ENCODE measurements around the gene CACNA1A.
"Not testable (repeated sequence)": the region's sequence is repeated elsewhere in the genome, so short reads cannot be mapped to it uniquely, and the experiment has no call there.

Gene CACNA1A

DNA sequence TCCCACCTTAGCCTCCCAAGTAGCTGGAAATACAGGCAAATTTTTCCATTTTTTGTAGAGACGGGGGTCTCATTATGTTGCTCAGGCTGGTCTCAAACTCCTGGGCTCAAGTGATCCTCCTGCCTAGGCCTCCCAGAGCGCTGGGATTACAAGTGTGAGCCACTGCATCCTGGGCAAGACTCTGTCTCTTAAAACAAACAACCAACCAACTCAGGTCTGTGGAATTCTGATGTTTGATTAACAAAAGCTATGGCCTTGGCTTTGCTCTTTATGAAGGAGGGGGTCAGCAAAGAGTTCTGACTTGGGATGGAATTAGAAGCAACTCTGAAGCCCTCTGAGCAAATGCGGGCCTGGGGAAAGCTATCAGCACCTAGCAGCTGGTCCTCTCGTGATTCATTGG lies 238.4 kb downstream of the CACNA1A start:
- no peak for DNase-seq

DNA sequence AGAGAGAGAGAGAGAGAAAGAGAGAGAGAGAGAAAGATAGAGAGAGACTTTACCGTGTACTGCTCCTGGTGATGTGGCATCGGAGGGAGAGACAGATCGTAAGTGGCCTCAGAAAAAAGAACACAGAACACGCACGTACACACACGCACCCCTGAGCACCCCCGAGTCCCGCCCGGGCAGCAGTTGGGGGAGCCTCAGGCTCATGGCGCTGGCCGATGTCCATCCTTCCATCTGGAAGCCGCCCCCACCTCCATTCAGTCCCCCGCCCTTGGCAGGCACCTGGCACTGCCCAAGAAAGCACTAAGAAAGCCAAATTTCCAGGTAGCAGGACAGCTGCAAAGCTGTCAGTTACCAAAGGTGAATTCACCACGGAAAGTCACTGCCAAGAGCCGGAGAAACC lies 239.1 kb downstream of the CACNA1A start:
- DNase-seq: no peak

DNA sequence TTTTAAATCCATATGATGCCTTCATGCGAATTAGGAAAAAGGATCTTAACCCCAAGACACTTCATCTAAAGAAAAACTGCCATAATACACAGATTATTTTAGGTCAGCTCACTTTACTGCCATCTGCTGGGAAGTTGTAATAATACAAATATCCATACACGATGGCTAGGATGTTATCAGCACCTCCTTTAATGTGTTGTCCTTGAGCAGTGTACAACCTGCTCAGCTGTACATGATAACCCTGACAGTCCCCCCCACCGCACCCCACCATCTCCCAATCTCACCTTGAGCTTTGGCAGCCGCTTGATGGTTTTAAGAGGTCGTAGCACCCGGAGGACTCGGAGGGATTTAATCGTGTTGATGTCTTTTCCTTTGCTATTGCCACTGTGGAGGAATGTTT lies 243.8 kb downstream of the CACNA1A start:
- peak in 1 of 2 donors; percentile 71 for DNase-seq

DNA sequence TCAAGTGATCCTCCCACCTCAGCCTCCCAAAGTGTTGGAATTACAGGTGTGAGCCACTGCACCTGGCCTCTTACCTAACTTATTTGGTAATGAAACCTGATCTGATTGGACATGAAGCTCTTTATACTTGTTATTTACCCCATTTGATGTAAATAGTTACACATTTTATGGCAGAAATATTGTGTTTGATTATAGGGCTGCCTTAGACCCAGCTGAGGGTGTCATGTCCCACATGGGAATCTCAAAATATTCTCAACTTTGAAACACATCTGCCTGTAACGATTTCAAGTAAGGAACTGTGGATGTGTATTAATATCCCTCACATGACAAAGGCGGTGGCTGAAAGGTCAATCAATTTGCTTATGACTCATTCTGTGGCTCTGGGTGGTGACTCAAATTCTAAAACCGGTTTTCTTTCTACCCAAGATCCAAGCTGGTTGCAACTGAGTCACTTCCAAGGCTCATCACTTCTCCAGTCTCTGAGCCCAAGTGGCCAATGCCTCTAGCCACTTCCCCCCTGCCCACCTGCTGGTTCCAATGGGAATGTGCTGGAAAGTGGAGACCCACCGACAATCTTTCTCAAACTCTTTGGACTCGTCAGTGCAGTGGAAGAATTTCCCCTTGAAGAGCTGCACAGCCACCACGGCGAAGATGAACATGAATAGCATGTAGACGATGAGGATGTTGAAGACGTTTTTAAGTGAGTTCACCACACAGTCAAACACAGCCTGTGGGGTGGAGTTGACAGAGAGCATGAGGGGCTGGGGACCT lies 245.2 kb downstream of the CACNA1A start:
- peak in 1 of 2 donors; percentile 52 for DNase-seq

DNA sequence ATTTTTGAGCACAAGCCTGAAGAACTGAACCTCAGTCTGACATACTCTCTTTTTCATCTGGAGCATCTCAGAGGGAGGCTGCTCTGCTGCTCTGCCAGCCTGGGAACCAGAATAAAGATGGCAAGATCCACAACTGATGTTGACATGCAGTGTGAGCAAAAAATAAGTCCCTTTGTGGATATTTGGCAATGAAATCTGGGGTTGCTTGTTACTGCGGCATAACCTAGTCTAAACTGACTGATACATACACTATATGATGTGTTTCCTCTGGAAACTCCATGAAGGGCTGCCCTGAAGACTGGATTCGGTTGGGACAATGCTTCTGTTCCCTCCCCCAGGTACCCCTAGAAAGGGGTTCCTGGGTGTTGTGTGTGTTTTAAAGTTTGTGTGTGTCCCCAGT lies 249.4 kb downstream of the CACNA1A start:
- no peak for DNase-seq

DNA sequence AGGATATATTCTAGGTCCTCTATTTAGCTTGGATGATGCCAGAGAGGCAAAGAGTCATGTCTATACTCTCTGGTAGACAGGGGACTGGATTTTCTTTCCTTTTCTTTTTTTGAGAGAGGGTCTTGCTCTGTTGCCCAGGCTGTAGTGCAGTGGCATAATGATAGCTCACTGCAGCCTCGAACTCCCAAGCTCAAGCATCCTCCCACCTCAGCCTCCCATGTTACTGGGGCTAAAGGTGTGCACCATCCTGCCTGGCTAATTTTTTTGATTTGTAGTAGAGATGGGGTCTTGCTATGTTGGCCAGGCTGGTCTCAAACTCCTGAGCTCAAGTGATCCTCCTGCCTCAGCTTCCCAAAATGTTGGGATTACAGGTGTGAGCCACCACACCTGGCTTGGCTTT lies 249.9 kb downstream of the CACNA1A start:
- not testable (repeated sequence) for DNase-seq

DNA sequence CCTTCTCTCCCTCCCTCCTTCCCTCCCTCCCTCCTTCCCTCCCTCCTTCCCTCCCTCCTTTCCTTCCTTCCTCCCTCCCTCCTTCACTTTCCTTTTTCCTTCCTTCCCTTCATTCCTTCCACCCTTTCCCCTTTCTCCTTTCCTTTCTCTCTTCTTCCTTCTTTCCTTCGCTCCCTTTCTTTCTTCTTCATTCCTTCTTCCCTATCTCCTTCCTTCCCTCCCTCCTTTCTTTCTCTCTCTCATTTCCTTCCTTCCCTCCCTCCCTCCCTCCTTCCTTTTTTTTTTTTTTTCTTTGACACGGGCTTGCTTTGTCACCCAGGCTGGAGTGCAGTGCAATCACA lies 250.6 kb downstream of the CACNA1A start:
- no peak for DNase-seq

DNA sequence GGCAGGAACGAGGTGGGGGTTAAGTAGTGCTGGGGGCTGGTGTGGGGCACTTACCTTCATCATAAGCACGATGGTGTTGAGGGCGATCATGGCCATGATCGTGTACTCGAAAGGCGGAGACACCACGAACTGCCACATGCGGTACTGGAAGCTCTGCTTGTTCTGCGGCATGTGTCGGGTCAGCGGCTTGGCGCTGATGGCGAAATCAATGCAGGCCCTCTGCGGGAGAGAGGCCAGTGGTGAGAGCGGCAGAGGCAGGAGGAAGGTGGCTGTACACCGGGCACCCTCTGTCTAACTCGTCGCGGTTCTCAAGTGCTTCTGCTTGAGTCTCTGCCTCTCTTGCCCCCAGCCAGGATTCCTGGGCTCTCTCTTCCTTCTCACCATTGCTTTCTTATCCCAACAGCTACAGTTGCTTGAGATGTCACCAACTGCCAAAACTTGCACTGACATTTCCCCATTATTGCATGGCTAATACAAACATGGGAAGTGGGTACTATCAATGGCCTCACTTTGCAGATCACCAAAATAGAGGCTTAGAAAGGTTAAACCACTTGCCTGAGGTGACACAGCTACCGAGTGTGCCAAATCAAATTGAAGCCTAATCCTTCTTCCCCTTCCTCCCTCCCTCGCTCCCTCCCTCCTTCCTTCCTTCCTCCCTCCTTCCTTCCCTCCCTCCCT lies 251.1 kb downstream of the CACNA1A start:
- no peak for DNase-seq

DNA sequence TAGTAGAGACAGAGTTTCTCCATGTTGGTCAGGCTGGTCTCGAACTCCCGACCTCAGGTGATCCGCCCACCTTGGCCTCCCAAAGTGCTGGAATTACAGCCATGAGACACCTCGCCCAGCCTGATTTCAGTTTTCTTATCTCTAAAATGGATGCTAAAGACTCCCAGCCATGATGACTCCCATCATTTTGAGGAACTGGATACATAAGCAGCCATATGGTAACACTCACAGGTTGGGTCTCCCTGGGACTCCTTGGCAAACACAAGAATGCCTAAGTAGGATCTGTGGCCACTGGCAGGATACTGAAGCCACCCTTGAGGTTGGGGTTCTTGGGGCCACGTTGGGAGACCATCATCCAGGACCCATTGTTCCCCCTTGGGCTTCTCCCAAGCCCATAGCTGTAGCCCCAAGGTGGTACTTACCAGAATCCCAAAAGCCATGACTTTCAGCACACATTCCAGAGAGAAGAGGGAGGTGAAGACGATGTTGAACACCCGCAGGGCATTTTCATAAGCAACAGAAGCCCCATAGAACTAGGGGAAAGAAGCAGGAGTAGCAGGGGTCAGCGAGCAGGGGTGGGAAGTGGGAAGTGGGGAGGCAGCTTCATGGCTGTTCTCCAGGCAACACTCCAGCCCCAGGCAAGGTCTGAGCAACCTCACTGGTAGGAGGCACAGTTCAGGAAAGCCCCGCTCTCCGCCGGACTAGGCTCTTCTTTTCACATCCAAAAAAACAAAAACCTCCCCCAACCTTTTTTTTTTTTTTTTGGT lies 253.5 kb downstream of the CACNA1A start:
- DNase-seq: no peak

DNA sequence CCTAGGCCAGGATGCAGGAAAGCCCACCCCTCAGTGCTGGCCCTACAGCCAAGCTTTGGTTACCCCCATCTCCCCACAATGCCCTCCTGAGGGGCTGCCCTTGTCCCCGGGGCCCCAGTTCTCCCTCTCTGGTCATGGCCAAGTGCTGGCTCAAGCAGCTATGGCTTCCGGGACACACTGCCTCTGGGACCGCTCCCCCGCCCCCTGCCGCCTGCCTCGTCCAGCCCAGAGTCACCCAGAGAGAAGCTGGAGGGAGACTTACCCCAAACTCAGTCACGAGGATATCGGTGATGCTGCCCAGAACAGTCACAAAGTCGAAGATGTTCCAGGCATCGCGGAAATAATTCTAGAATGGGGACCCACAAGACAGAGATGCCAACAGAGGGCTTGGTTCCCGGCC lies 261.4 kb downstream of the CACNA1A start:
- no peak for DNase-seq

DNA sequence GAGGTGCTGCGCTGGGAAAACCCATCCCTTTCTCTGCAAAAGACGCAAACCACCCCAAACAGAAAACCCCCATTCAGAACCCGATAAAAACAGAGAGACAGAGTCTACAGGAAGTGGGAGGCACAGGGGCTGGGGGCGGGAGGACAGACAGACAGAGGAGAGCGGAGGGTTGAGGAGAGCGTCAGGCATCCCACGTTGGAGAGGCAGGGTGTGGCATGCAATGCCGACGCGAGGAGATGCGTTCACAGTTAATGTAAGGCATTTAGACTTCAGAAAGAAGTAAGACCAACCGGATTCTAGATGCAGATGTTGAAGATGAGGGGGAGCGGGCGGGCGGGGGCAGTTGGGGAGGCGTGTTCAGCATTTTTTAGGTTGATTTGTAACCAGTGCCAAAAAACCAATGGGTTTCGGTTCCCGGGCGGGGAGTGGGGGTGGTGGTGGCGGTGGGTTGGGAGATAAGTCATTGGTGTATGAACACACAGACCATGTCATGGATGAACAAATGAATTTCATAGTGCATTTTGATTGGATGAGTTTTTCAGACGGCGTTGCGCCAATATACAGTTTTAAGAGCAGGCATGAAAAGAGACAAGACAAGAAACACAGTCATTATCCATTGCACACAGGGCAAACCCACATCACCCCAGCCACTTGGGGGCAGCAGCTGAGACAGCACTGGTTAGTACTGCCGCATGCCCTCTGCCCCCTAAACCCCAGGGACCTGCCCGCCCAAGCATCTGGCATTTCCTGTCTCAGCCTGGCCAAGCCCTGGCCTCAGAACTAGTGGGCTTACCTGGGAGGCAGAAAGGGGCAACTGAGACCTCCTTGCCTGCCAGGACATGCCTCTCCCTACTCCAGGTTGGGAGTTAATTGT lies 264.8 kb downstream of the CACNA1A start:
- DNase-seq: peak in 1 of 2 donors; percentile 8

DNA sequence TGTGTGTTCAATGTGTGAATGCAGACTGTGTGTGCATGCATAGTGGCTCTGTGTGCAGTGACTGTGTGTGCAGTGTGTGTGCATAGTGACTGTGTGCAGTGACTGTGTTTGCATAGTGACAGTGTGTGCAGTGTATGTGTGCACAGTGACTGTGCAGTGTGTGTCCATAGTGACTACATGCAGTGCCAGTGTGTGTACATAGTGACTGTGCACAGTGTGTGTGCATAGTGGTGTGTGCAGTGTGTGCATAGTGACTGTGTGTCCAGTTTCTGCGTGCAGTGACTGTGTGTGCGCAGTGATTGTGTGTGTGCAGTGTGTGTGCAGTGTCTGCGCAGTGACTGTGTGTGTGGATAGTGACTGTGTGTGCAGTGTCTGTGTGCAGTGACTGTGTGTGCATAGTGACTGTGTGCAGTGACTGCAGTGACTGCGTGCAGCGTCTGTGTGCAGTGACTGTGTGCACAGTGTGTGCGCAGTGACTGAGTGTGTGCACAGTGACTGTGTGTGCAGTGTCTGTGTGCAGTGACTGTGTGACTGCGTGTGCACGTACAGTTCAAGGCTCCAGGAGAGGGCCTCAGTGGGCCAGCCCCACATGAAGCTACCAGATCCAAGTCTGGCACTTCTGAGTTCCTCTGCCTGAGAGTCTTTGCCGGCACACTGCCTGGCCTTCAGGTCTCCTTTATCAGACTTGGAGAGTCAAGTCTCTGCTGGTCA lies 265.8 kb downstream of the CACNA1A start:
- DNase-seq: no peak

DNA sequence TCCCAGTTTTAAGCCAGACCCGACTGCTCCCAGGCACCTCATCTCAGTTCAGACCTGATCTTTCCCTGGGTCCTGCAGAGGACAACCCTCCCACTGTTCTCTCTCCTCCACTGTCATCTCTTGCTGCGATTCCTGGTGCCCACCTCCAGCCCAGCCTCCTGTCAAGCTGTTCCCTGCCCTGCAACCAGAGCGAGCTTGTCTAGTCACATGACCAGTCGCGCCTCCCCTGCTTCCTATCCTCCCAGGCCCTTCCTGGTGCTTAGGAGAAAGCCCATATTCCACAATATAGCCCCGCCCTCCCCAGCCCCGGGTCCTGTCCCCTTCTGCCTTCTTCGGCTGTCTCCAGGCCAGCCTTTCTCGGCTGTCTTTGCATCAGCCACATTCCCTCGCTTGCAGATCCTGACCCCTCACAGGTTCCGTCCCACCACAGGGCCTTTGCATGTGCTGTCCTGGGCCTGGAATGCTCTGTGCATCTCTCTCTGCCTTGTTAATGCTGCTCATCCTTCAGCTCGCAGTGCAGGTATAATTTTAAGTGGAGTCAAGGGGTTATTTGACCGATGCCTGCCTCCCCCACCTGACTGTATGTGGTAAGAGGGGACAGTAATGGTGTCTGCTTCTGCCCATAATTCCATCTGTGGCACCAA lies 267.3 kb downstream of the CACNA1A start:
- no peak for DNase-seq

DNA sequence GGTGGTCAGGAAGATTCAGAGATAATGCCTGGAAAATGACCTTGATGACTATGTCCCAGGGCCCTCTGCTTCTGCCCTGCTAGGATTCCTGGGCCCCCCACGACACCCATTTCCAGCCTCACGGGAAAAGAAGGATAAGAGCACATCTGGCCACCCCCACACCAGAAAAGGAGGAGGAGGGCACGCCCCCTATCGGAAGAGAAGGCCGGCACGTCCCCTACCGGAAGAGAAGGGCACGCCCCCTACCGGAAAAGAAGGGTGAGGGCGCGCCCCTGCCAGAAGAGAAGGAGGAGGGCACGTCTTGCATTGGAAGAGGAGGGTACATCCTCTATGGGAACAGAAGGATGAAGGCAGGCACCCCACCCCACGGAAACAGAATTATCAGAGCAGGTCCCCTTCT lies 271.8 kb downstream of the CACNA1A start:
- peak; percentile 45 to 72 for DNase-seq

DNA sequence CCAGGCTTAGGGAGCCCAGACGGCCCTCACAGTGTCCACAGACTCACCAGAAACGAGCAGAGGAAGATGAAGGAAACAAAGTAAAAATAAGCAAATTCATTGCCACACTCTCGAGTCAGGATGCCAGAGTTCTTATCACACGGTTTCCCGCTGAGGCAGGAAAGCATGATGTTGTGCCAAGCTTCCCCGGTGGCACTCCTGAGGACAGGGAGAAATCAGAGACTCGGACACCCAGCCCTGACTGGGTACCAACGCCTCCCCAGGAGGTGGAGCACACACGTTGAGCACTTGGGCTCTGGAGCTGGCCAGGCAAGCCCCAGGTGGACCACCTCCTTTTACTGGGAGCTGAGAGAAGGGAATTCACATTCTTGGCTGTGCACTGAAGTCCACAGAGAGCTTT lies 274.6 kb downstream of the CACNA1A start:
- no peak for DNase-seq

DNA sequence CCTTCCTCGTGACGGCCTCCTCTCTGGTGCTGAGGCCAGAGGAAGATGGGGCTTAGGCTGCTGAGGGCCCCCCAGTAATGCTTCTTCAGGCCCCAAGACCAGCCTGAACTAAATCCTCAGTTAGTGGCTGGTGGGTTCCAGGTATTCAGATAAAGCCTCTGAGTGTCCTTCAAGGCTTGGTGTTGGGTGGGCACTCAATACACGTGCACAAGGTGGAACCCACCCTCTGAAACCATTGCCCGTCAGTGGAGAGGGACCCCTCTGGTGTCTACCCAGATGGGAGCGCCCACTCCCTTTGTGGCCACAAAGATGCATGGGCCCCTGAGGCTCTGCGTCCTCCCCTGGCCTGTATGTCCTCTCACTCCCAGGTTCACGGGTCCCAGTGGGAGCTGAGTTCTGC lies 277.0 kb downstream of the CACNA1A start:
- DNase-seq: no peak

DNA sequence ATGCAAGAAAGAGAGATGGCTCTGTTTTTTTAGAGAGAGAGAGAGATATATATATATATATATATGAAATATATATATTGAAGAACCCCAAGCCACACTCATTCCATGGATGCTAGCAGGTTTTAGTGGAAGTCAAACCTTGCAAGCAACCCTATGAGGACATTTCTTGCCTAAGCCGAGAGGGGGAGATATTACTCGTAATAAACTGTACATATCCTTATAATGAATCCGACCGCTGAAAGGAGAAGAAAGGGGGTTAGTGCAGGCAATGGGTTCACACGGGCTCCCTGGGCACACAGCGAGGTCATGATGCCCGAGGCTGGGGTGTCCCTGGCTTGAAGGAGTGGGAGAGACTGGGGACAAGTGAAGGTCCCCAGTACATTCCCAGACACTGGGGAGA lies 277.7 kb downstream of the CACNA1A start:
- DNase-seq: no peak

DNA sequence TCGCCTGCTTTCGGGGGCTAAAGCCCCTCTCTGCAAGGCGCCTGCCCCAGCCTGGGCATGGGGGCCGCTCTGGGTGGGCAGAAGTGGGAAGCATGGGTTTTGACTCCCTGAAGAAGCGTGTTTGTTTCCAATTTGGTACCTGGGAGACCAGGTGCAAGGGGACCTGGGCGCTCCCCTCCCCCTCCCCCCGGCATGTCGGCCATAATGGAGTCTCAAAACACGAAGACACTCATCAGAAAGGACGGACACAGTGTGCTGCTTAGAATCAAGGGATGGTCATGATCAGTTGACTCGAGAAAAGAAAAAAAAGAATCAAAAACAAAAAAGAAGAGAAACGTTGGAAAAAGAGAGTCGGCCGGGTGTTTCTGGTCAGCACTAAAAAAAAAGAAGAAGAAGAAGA lies 279.3 kb downstream of the CACNA1A start:
- no peak for DNase-seq

DNA sequence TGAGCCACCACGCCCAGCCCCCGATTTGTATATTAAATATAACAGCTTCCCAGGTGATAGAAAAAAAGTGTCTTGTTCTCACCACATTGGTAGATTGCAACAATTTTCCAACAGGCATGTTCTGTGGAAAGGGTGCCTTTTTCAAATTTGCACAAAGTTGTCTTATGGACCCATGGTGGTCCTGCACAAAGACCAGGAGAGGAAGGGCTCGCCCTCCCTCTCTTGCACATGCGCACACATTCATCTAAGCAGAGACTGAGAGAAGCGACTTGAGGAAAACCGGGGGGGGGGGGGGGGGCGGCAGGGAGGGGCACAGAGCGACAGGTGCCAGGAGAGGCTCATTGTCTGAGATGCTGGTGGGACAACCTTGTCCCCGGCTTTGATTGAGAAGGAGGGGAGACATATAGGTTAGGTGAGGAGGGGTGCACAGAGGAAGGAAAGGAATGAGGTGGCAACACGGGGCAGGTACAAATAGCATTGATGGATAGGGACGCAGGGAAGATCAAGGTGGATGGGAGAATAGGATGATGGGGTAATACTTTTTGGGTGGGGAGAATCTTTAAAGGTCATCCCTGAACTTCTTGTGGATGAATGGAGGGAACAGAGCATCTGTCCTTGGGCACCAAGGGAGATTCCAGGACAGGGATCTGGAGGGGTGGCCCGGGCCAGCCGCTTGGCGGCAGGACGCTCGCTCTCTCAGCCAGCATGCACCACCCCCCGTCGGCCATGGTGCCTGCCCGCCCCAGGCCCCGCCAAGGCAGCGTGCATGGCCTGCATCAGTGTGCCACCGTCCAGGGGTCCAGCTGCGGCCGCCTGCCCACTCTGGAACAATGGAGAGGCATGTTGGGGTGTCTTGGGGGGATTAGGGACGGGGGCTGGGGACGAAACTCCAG lies 280.1 kb downstream of the CACNA1A start:
- no peak for DNase-seq

DNA sequence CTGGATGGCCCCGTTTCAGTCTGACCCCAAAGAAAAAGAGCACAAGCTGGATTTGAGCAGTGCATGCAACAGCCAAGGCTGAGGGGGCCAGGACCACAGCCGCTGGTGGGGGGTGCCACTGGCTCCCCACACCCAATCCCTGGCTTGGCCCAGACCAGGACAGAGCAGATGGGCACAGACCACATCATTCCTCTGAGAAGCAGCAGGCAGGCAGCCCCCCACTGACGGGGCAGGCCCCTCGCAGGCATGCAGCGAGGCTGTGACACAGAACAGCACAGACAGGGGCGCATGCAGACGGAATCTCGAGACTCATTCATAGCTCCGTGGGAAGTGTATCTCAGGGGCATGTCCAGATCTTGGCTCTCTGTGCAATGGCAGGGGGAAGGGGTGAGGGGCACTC lies 281.2 kb downstream of the CACNA1A start:
- DNase-seq: no peak

DNA sequence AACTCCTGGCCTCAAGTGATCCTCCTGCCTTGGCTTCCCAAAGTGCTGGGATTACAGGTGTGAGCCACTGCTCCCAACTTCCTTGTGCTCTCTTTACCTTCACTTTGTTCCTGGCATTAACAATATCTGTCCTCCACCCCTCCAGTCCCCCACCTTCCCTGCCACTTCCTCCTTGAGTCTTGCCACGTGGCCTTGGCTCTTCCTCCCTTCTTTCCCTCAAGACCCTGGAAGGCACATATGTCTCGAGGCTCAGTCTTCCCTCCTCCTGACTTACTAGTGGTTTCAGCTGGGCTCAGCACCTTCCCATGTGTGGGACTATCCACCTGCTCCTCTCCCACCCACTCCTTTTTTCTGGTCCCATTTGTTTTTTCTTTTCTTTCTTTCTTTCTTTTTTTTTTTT lies 285.4 kb downstream of the CACNA1A start:
- no peak for DNase-seq
